Nephron progenitor cell (in vitro differentiated cells): ENCODE data around the gene ICA1.

Experiments used
- DNase-seq: peaks from one replicate; pipeline ENCODE4 v3.0.0; 2021
- H3K27ac Mint-ChIP-seq: 2 replicates; pipeline ENCODE4 v1.8.0; 2021; ENCODE audit warnings: mild to moderate bottlenecking, moderate library complexity, mixed read lengths
- H3K27me3 Mint-ChIP-seq: 2 replicates; pipeline ENCODE4 v1.8.0; 2021; ENCODE audit warnings: mild to moderate bottlenecking, low read depth, mixed read lengths; ENCODE audit not compliant: poor library complexity
- H3K36me3 Mint-ChIP-seq: 2 replicates; pipeline ENCODE4 v1.8.0; 2021; ENCODE audit warnings: low read depth, mixed read lengths
- H3K4me1 Mint-ChIP-seq: 2 replicates; pipeline ENCODE4 v1.8.0; 2021; ENCODE audit warnings: mixed read lengths
- H3K4me3 Mint-ChIP-seq: 2 replicates; pipeline ENCODE4 v1.8.0; 2021; ENCODE audit warnings: mild to moderate bottlenecking, moderate library complexity, mixed read lengths
- H3K9me3 Mint-ChIP-seq: 2 replicates; pipeline ENCODE4 v1.8.0; 2021; ENCODE audit warnings: mild to moderate bottlenecking, moderate library complexity, mixed read lengths
- TF ChIP-seq, protein P1 (sequence below): fragments of 200-600 bp; sonication (generic); IDR thresholded peaks from 2 replicates; pipeline ENCODE4 v1.5.0; 2021; ENCODE audit warnings: antibody characterized with exemption

Gene ICA1

DNA sequence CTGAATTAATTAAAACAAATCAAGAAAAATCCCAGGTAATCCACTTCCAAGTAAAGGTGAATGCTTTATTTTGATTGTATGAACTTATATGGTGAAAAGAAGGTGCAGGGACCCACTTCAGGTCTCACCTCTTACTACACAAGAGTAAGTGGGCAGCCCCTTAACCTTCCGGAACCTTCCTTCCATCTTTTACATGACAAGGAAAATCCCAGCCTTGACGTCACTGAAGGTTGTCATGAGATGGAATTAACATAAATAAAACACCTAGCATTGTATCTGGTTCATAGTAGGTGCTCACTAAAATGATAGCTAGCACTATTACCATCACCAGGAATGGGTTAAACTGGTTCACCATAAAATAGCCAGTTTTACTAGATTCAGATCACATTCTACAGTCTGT, 119.5 kb downstream of the ICA1 start:
- Mint-ChIP-seq H3K27ac (no peak overlapping the region), H3K36me3 (no peaks in the 10 kb centered on the region), H3K4me1 (peaks cover 54% of the 10 kb centered on the region), H3K9me3 (no peaks in the 10 kb centered on the region), H3K27me3 (peaks cover 4% of the 10 kb centered on the region), H3K4me3 (no peak overlapping the region)
- TF ChIP-seq, protein P1, sequence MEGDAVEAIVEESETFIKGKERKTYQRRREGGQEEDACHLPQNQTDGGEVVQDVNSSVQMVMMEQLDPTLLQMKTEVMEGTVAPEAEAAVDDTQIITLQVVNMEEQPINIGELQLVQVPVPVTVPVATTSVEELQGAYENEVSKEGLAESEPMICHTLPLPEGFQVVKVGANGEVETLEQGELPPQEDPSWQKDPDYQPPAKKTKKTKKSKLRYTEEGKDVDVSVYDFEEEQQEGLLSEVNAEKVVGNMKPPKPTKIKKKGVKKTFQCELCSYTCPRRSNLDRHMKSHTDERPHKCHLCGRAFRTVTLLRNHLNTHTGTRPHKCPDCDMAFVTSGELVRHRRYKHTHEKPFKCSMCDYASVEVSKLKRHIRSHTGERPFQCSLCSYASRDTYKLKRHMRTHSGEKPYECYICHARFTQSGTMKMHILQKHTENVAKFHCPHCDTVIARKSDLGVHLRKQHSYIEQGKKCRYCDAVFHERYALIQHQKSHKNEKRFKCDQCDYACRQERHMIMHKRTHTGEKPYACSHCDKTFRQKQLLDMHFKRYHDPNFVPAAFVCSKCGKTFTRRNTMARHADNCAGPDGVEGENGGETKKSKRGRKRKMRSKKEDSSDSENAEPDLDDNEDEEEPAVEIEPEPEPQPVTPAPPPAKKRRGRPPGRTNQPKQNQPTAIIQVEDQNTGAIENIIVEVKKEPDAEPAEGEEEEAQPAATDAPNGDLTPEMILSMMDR = no peak
- no peak for DNase-seq

- H3K27ac Mint-ChIP-seq = no peak overlapping the region
- H3K4me3 Mint-ChIP-seq = no peak overlapping the region
- H3K36me3 Mint-ChIP-seq = no peaks in the 10 kb centered on the region
- peaks cover 4% of the 10 kb centered on the region for H3K27me3 Mint-ChIP-seq
- H3K9me3 Mint-ChIP-seq = no peaks in the 10 kb centered on the region
- DNase-seq = no peak
- peaks cover 40% of the 10 kb centered on the region for H3K4me1 Mint-ChIP-seq
- TF ChIP-seq, protein P1 = no peak
Observed at GRCh38 chr7:8141070-8141469, 120.9 kb downstream of the ICA1 start.

- TF ChIP-seq, protein P1 = no peak
- Mint-ChIP-seq H3K27ac (no peak overlapping the region), H3K9me3 (no peaks in the 10 kb centered on the region), H3K4me3 (no peak overlapping the region), H3K4me1 (peaks cover 37% of the 10 kb centered on the region), H3K36me3 (no peaks in the 10 kb centered on the region), H3K27me3 (peaks cover 8% of the 10 kb centered on the region)
- no peak for DNase-seq
Observed at GRCh38 chr7:8136051-8136730, 125.8 kb downstream of the ICA1 start.

DNA sequence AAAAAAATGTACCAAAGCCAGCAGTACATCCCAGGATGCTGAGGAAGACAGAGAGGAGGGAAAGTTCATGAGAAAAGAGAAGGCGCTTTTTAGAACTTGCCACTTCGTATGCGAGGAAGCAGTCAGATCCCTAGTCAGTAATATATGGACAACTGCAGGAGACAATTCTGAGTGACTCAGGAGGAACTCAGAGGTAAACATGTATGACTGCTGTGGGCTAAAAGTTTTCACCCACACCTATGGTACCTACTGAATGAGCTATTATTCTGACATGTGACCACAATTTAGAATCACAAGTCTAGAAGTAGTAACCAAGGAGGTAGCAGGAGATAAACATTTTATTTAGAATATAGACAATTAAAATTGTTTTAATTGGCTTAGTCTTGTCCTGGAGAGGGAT, 126.5 kb downstream of the ICA1 start:
- Mint-ChIP-seq H3K27ac (peak overlapping the region; percentile 91), H3K27me3 (peaks cover 7% of the 10 kb centered on the region), H3K4me1 (peaks cover 37% of the 10 kb centered on the region), H3K4me3 (no peak overlapping the region), H3K9me3 (no peaks in the 10 kb centered on the region), H3K36me3 (no peaks in the 10 kb centered on the region)
- DNase-seq = no peak
- TF ChIP-seq, protein P1 = no peak

DNA sequence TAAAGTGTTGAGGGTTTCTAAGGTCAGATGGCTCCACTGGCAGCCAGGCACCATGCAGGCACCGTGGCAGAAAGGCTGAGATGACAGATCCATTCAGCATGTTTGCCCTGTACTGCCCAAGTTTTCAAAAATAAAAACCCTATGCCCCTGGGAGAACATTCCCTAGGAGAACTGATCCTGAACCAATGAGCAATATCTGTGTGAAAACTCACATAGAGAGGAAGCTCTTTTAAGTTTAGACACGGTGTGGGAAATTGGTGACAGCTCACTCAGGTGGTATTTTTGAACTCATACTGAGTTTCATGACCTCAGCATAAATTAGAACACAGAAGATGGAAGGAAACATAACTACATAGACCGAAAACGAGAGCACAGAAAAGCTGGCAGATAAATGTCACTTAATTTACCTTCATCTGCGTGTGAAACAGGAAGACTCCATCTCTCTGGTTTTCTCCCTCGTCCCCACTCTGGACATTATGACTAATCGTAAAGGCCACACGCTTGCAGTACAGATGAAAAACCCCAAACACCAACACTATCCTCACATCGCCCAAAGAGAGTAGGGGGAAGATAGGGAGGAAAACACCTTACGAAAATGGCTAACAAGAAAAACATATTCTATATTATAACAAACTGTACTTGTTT, 127.8 kb downstream of the ICA1 start:
- Mint-ChIP-seq H3K36me3 (no peaks in the 10 kb centered on the region), H3K9me3 (no peaks in the 10 kb centered on the region), H3K27ac (peak overlapping the region; percentile 10), H3K27me3 (peaks cover 3% of the 10 kb centered on the region), H3K4me3 (no peak overlapping the region), H3K4me1 (peaks cover 34% of the 10 kb centered on the region)
- TF ChIP-seq, protein P1 = no peak
- no peak for DNase-seq
